ENCODE results near the gene KCNA3.

Gene KCNA3

DNA sequence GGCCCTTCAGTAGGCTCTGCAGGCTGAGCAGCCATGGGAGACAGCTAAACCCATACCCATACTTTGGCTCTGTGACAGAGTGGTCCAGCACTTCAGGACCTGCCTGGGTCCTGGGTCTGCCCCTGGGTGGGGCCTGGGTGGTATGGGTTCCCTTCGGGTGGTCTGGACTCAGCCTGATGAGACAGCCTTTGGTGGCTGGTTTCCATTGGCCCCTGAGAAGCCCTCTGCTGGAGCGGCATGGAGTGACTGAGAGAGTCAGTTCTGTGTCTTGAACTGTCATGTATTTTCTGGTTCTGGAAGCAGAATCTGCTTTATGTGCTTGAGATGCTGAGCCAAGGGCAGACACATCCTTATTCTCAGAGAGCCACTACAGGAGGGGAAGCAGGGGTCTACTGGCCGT, 37.3 kb downstream of the KCNA3 start:
- no peak for DNase-seq

DNA sequence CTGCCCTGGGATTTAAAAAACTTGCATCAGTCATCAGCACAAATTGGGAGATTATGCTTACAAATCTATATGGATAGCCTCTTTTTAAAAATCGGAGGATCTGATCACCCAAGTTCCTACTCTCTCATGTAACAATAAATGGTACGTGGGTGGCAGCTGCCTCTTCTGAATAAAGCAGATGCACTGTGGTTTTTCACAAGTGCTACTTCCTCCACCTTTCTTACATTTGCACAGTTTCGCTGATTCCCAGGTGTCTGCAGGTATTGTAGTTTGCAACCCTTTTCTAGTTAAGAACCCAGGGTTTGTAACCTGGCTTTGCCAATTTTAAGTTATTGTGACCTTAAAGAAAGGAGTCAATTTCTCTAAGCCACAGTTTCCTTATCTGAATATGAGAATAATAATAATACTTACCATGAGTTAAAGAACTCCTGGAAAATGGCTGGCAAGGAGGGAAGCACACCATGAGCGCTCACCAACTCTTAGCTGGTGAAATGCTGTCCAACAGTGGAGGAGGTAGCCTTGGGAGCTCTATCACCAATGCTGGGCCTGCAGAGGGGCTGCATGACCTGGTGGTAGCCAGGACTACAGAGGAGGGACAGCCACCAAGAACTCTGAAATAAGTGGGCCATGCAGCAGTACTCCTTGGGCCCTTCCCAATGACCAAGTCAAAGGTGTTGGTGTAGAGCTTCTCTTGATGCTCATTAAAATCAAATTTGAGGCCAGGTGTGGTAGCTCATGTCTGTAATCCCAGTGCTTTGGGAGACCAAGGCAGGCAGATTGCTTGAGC, 38.4 kb downstream of the KCNA3 start:
- DNase-seq = no peak

DNA sequence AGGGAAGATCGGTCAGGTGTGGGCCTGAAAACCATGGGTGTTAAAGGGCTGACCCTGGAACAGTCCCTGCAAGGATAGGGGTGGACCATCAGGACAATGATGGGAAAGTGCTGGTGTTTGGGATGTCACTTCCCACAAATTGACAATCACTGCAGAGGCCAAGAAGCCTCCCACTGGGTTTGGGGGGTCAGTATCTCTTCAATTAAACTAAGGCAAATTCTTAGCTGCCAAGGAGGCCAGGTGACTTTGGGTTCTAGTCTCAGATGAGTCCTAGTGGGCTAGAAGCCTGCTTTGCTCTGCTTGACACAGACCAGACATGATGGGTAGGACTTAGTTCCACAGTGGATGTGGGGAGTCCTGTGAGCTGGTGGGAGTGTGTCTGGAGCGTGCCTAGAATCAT, 39.3 kb downstream of the KCNA3 start:
- DNase-seq = no peak

DNA sequence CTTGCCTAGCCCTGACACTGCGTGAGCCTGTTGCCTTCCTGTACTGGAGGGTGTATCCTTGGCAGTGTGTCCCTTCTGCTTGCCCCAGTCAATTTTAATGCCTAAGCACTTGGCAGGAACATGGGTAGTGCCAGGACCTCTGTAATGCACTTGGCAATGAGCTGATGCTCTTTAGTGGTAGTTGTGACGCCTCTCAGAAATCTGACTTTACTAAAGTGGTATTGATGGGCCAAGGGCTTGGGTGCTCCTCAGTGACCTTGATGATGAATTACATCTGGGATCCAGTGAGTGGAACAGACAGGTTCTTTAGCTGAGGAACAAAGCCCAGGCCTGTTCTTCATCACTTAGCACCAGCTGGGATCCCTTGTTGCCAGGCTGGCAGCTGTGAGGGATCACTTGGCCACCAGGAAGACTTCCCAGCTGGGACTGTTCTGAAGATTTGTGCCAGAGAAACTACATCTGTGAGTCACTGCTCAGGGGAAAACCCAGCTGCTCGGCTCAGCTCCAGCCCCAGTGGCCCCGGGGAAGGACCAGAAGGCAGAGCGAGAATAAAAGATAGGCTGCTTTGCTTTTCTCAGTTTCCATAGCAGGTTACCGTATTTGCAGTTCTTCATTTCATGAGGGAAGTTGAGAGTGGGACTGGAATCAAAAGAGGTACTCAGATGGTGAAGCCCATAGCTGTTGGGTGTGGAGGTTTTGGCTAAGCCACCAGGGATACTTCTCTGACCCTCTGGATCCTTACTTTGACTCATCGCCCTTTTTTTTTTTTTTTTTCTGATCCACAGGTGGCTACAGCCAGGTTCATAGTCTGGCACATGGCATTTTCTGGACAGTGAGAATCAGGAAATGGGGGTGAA, 40.1 kb downstream of the KCNA3 start:
- DNase-seq = peak; percentile 56

DNA sequence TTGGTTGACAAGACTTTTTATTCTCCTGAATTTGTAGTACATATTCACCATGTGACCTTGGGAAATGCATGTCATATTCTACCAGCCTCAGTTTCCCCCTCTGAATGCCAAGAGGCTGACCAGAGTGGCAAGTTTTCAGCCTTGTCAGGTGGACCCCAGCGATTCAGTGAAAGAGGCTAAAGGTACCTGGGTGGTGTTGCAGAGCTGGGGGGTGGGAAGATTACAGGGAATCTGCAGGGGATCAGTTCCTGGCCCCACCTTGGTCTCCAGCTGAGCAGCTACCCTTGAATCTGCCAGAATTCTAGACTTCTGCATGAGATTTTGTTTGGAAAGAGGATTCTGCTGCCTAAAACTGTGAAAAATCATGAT, 40.7 kb downstream of the KCNA3 start:
- no peak for DNase-seq

DNA sequence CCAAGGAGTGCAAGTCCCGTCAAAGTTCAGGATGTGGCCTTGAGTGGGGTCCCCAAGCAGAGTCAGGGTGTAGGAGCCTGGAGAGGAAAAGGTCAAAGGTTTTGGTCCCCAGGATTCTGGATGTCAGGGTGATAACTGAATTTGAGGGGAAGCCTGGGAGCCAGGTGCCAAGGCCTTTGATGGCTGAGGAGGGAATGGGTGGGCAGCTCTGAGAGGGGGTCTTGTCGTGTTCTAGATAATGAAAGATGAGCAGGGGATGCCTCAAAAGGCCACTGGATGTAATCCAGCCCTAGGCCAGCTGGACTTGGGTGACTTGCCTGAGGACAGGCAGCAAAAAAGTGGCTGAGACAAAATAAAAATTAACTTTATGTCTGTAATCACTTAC, 41.1 kb downstream of the KCNA3 start:
- DNase-seq = no peak

DNA sequence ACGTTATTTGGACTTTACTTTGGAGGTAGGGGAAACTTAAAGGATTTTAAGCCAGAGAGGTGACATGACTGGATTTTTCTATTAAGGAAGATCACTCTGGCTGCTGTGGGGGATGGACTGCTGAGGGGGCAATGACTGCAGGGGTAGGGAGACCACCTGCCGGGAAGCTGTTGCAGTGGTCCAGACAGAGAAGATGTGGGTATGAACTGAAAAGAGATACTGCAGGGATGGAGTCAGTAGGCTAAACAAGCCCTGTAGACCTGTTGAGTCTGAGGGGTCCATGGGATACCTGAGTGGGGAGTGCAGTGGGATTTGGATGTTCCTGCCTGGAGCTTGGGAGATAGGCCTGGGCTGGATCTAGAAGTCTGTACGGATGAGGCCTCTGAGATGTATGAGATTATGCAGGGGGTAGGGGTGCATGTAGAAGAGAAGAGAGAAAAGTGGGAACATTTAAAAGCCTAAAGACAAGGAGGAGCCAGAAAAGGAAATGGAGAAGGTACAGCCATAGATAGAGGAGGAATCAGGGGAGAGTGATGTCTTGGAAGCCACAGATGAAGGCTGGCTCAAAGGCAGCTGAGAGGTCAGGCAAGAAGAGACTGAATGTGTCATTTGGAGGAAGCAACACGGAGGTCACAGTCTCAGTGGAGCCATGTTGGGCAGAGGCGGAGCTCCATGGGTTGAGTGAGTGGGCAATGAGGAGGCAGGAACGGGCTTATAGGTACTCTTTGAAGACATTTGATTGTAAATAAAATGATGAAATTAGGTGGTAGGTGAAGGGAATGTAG, 42.7 kb downstream of the KCNA3 start:
- no peak for DNase-seq

DNA sequence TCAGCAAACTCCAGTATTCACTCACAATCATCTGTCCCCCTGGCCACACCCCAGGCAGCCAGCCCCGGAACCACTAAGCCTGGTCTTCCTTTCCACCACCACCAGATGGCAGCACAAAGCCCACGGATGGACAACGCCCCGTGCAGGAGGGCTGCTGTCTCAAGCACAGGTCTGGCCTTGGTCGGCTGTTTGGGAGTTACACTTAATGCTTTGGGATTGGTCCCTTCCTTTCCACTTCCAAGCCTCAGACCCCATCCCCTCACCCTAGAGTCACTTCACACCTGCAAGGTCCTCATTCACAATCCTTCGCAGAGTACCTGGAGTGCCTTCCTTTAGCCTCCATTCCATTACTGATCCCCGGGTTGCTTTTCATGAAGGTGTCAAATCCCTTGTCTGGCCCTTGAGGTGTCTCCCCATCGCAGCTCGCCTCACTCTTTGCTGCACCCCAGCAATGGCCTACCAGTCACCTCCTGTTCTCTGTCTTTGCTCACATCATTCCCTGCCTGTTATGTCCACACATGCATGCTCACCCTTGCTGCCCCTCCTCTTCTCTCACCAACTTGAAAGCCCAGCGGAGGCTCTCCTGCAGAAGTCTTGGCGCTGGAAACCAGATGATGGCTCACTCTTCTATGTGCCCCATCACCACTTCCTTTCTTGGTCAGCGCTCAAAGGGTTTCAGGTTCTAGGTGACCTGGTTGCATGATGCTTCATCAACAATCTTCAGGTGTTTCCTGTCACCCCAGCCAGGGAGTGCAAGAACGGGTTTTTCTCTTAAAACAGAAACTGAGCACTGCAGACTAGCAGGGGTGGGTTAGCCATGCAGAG, 43.7 kb downstream of the KCNA3 start:
- peak; percentile 84 for DNase-seq

DNA sequence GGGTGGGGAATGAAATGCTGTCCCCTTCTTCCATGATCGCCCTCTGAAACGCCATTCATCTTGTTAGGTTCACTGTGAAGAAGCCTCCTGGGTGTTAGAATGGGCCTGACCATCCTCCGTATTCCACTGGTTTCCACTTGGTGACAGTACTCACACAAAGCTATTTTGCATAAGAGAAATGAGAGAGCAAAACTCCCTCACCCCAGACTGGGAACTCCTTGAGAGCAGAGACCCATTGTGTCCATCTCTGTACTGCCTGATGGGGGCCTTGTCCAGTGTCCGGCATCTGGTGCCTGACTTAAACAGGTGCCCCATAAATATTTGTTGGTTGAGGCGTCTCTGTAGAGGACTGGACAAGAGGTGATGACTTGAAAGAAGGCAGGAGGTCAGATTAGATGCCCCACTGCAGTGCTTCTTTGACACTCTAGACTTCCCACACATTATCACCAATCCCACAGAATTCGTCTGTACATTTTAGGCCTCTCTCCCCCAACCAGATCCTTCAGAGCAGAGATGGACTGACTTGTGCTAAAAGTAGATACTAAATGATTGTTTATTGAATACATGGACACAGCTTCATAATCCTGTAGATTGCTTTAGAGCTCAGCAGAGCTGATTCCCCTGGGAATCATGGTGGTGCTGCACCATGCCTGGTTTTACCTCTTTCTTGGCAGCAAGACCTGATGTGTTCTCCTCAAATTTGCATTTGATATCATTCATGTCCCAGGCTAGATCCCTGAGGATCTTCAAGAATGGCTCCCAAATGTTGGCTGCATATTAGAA, 46.2 kb downstream of the KCNA3 start:
- no peak for DNase-seq

DNA sequence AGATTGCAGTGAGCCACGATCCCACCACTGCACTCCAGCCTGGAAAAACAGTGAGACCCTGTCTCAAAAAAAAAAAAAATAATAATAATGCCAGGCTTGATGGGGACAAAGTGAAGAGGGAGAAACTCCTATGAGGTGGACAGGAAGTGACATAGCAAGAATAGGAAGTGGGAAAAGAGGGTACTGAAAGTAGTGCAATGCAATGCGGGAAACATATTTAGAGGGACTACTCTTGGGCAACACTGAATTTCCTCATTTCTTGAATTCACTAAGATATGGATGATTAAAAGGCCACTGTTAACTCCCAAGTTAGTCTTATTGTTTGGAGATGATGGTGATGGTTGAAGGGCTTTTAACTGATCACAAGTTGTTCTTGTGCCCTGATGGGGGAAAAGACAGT, 47.0 kb downstream of the KCNA3 start:
- DNase-seq = no peak

DNA sequence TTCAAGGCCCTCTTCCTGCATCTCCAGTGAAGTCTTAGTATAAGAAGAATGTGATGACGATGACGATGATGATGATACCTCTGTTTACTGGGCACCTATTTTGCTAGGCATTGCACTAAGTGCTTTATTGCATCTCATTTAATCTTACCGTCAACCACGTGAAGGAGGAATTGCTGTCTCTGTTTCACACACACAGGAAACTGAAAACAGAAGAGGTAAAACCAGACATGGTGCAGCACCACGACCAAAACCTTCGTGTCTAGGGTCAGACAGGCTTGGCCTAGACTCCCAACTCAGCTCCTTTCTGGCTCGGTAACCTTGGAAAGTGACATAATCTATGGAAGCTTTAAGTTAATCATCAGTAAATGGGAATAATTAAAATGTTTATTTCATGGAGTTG, 47.9 kb downstream of the KCNA3 start:
- no peak for DNase-seq
